Psoas muscle (tissue), 8 donors: ENCODE measurements around the gene PRKACA. TPM values are rescaled to one million over a fixed set of nuclear protein-coding genes. Genes with fewer than 3 reads are reported as not detected.

ENCODE experiments used
- ATAC-seq, 4 donors: fragments of 200-7000 bp; cut with Tn5 transposase; one replicate each; pipeline ENCODE4 v1.9.1; 2020; ENCODE audit warnings: moderate library complexity in 3 of 4, mild to moderate bottlenecking in 2 of 4
- DNase-seq, 2 donors: peaks; one replicate each; pipeline ENCODE4 v3.0.0-alpha.2; 2020
- H3K27ac ChIP-seq: fragments of 200-600 bp; one replicate; pipeline ENCODE4 v1.8.0; 2022
- H3K27me3 ChIP-seq, 3 donors: fragments of 200-600 bp in 1 of 3; one replicate each; pipeline versions ENCODE4 v1.6.1 to v1.8.0; 2013 to 2022; ENCODE audit warnings: low read length in 2 of 3, mild to moderate bottlenecking in 2 of 3, moderate library complexity in 1 of 3; ENCODE audit not compliant: insufficient read depth in 3 of 3
- H3K36me3 ChIP-seq, 2 donors: fragments of 200-600 bp in 1 of 2; one replicate each; pipeline versions ENCODE4 v1.6.1 to v1.8.0; 2013 to 2022; ENCODE audit warnings: low read depth in 1 of 2, mild to moderate bottlenecking in 1 of 2, moderate library complexity in 1 of 2; ENCODE audit not compliant: insufficient read depth in 1 of 2
- H3K4me1 ChIP-seq: fragments of 200-600 bp; one replicate; pipeline ENCODE4 v1.8.0; 2022
- H3K4me3 ChIP-seq: fragments of 200-600 bp; one replicate; pipeline ENCODE4 v1.8.0; 2022; ENCODE audit warnings: mild to moderate bottlenecking
- H3K9me3 ChIP-seq: fragments of 200-600 bp; one replicate; pipeline ENCODE4 v1.8.0; 2022
- WGBS, 3 donors: extraction: QIAGEN DNeasy Blood & Tissue Kit; methylation state at CpG; one replicate each; pipeline versions ENCODE4 v1.1.6 to v1.1.7; 2013; 5-methylcytosine and 5-hydroxymethylcytosine counted together
- intact Hi-C, 2 donors: fragments of 100-400 bp; cut with DNase I; formaldehyde crosslinking; loops; one replicate each; pipeline versions ENCODE4 v1.11.0 to v1.14.2; 2022
- polyA plus RNA-seq, 3 donors: library from polyadenylated mRNA; stranded (reverse); fragments of 200-250 nt; gene quantifications; one replicate each; pipeline ENCODE4 v1.2.3, GENCODE V29; 2013
- total RNA-seq, 4 donors: library from RNA; stranded (reverse); fragmentation: NEBNext Ultra II Directional in 2 of 4; extraction: Animal tissue kit (Norgen Biotek cat#: 25700) in 2 of 4; gene quantifications; one replicate each; pipeline versions ENCODE4 v1.2.1 to v1.2.4, GENCODE V29; 2021 to 2023
- TF ChIP-seq, protein P1 (sequence below): fragments of 200-600 bp; IDR thresholded peaks from one replicate; pipeline ENCODE4 v1.8.0; 2022; ENCODE audit warnings: antibody characterized with exemption
- donor health status: healthy with polysubstance abuse.
- donor health status: DM: no; HTN: no; CAD: no; lungs with moderate emphysema.
- donor health status: Bipolar disorder and iron deficiency.
- donor health status: healthy.
- donor health status: DM: yes; HTN: yes; CAD: no.
- donor health status: DM: no; HTN: no; CAD: no.
- donor health status: DM: no; HTN: no; CAD: no.
- donor health status: DM: yes; HTN: yes; CAD: no.

The PRKACA gene
- total and polyA plus RNA-seq, 7 donors: 99.3 to 509 (median 209) TPM

DNA sequence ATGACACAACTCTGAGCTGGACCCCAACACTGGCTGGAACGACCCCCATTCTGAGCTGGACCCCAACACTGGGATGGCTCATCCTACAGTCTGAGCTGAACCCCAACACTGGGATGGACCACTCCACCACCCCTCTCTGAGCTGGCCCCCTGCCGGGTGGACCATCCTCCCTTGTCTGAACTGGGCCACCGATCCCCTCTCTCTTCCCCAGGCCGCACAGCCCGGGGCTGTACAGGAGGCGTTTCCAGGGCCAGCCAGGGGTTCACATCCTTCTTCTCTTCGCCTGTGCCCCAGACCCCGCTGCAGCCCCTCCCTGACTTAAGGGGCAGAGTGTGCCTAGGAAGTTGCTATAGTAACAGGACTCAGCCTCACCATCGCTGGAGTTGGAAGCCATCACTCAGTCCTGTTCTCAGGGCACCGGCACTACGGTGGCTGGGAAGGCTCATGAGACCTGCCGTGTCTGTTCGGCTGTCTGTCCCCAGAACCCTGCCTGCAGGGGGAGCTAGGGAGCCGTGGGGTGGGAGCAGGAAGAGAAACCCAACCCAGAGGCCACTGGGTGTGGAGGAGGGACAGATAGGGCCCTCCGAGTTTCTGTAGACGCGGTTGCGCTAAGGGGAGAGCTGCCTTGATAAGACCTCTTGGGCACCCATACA lies 3.7 kb downstream of the PRKACA start:
- TF ChIP-seq, protein P1, sequence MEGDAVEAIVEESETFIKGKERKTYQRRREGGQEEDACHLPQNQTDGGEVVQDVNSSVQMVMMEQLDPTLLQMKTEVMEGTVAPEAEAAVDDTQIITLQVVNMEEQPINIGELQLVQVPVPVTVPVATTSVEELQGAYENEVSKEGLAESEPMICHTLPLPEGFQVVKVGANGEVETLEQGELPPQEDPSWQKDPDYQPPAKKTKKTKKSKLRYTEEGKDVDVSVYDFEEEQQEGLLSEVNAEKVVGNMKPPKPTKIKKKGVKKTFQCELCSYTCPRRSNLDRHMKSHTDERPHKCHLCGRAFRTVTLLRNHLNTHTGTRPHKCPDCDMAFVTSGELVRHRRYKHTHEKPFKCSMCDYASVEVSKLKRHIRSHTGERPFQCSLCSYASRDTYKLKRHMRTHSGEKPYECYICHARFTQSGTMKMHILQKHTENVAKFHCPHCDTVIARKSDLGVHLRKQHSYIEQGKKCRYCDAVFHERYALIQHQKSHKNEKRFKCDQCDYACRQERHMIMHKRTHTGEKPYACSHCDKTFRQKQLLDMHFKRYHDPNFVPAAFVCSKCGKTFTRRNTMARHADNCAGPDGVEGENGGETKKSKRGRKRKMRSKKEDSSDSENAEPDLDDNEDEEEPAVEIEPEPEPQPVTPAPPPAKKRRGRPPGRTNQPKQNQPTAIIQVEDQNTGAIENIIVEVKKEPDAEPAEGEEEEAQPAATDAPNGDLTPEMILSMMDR: peak; percentile 69
- peaks cover 54% of the 10 kb centered on the region for H3K4me1 ChIP-seq
- ATAC-seq (peak; percentile 34 to 58 (median 48)), DNase-seq (peak; percentile 89 to 97)
- no peaks in the 10 kb centered on the region for H3K36me3 ChIP-seq
- H3K4me3 ChIP-seq: peak overlapping the region; percentile 59
- H3K27me3 ChIP-seq: no peaks in the 10 kb centered on the region
- H3K9me3 ChIP-seq: no peaks in the 10 kb centered on the region
- 54 to 70% (median 54%) methylated on average over 18 of the region's 18 CpGs for WGBS, 3 donors
- H3K27ac ChIP-seq: peak overlapping the region; percentile 88
- intact Hi-C loops: loop anchor here in 1 of 2 donors (2.0 kb wide), 1 partner anchor 23 kb away; the partner anchor contains the start of gene ASF1B

DNA sequence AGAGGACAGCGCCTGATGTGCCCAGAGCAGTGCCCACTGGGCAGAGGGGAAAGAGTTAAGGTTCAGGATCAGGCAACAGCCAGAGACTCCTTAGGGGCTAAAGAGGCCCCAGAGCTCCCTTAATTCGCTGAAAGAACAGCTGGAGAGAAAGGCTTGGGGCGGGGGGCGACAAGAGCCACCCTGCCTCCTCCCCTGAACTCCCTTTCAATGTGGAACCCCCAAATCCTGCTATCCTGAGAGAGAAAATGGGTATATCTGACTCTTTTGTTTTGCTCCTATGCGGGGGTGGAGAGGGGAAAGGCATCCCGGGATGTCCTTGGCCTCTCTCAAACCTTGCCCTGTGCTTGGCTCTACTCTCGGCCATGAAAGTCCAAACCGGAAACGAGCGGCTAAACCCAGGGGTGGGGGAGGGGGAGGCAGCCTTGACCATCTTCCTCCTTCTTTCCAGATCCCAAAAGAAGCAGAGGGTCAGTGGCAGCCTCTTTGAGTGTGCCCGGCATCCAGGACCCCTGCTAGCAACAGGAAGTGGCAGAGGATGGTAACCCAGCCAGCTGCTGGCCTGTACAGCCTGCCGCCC lies 4.7 kb downstream of the PRKACA start:
- WGBS, 3 donors: 7 to 17% (median 14%) methylated on average over 12 of the region's 12 CpGs
- H3K9me3 ChIP-seq: no peaks in the 10 kb centered on the region

DNA sequence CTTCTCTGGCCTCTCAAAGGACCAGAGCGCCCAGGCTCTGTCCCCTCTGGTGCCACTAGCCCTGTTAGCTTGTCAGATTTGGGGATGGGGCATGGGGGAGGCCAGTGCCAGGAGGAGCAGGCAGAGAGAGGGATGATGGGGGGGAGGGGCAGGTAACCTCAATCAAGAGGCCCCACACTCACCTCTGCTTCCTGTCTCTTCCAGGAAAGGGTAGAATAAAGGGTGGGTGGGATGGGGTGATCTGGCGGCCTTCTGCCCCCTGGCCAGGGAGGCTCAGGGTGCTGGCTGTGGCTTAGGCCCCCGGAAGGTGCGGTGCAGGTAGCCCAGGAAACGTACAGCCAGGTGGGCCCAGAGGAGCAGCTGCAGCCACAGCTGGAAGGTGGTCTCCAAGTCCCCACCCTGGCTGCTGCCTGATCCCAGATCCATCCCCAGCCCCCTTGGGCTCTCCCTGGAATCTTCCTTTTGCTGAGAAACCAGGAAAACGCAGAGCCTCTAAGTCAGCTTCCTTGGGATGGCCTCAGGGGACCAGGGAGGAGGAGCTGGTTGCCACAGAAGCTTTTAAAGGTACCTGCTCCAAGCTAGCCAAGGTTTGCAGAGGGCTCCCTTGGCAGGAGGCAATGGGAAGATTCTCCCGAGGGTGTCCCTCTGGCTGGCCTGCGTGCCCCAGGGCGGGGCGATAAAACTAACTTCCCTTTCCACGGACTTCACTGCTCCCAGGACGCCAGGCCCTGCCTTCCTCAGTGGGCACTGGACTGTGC lies 5.3 kb downstream of the PRKACA start:
- DNase-seq: peak in 1 of 2 donors; percentile 56
- Histone ChIP-seq H3K4me3 (peak overlapping the region; percentile 59), H3K9me3 (no peaks in the 10 kb centered on the region), H3K27ac (peak overlapping the region; percentile 88), H3K36me3 (peaks cover 0 to 4% of the 10 kb centered on the region in 2 donors), H3K4me1 (peaks cover 62% of the 10 kb centered on the region), H3K27me3 (no peaks in the 10 kb centered on the region)
- intact Hi-C loops: no loop called here
- ATAC-seq: no peak
- WGBS, 3 donors: 28 to 38% (median 35%) methylated on average over 12 of the region's 12 CpGs
- TF ChIP-seq, protein P1: no peak

More for the DNA sequence above, 4.7 kb downstream of the PRKACA start:
- intact Hi-C loops: no loop called here
- peak overlapping the region; percentile 88 for H3K27ac ChIP-seq
- peak in 1 of 4 donors; percentile 27 for ATAC-seq
- peaks cover 55% of the 10 kb centered on the region for H3K4me1 ChIP-seq
- peak; percentile 72 to 79 for DNase-seq
- TF ChIP-seq, protein P1: no peak
- H3K4me3 ChIP-seq: peak overlapping the region; percentile 59
- no peaks in the 10 kb centered on the region for H3K36me3 ChIP-seq
- no peaks in the 10 kb centered on the region for H3K27me3 ChIP-seq

DNA sequence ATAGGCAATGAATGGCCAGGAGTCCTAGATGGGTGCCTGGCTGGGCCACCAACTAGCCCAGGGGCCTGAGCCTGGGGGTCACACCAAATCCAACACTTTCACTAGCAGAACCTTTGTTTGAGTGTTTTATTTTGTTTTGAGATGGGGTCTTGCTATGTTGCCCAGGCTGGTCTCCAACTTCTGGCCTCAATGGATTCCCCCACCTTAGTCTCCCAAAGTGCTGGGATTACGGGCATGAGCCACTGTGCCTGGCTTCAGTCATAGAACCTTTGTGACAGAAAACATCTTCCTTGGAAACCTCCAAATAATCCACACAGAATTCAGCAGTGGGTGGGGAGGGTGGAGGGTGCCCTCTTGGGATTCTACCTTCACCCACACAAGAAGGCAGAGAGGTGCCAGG lies 6.1 kb downstream of the PRKACA start:
- ATAC-seq (no peak), DNase-seq (no peak)
- Histone ChIP-seq H3K27me3 (no peaks in the 10 kb centered on the region), H3K9me3 (no peaks in the 10 kb centered on the region), H3K4me3 (no peak overlapping the region), H3K36me3 (peaks cover 0 to 11% of the 10 kb centered on the region in 2 donors), H3K4me1 (peaks cover 63% of the 10 kb centered on the region), H3K27ac (peak overlapping the region; percentile 21)
- 93 to 100% (median 94%) methylated on average over 1 of the region's 1 CpG for WGBS, 3 donors
- intact Hi-C loops: no loop called here
- TF ChIP-seq, protein P1: no peak
